Upper lobe of left lung (tissue), 6 donors: ENCODE results near the gene GKAP1. TPM values are rescaled to one million over a fixed set of nuclear protein-coding genes. Genes with fewer than 3 reads are reported as not detected.

Source experiments
- ATAC-seq, 2 donors: fragments of 200-7000 bp; cut with Tn5 transposase; one replicate each; pipeline ENCODE4 v1.9.1; 2022; ENCODE audit warnings: mild to moderate bottlenecking in 2 of 2, moderate library complexity in 2 of 2; ENCODE audit not compliant: low FRiP score in 2 of 2
- DNase-seq, 2 donors: peaks; one replicate each; pipeline ENCODE4 v3.0.0-alpha.2; 2019 to 2020
- H3K27ac ChIP-seq, 4 donors: fragments of 200-600 bp; sonication (generic); one replicate each; pipeline ENCODE4 v1.5.1; 2016 to 2019
- H3K27me3 ChIP-seq, 4 donors: fragments of 200-600 bp; sonication (generic); one replicate each; pipeline ENCODE4 v1.5.1; 2017 to 2019
- H3K36me3 ChIP-seq, 4 donors: fragments of 200-600 bp; sonication (generic); one replicate each; pipeline ENCODE4 v1.5.1; 2016 to 2019
- H3K4me1 ChIP-seq, 4 donors: fragments of 200-600 bp; sonication (generic); one replicate each; pipeline ENCODE4 v1.5.1; 2018 to 2019
- H3K4me3 ChIP-seq, 4 donors: fragments of 200-600 bp; sonication (generic); one replicate each; pipeline ENCODE4 v1.5.1; 2017 to 2019; ENCODE audit warnings: mild to moderate bottlenecking in 2 of 4, moderate library complexity in 1 of 4
- H3K9me3 ChIP-seq, 4 donors: fragments of 200-600 bp; sonication (generic); one replicate each; pipeline ENCODE4 v1.5.1; 2018 to 2019
- CTCF ChIP-seq, 6 experiments: fragments of 450-650 bp in 4 of 6; fragments of 200-600 bp in 2 of 6; sonication (generic) in 2 of 6; IDR thresholded peaks; one replicate each; pipeline ENCODE4 v1.5.1; 2016 to 2019; ENCODE audit warnings: antibody characterized with exemption in 6 of 6
- EP300 ChIP-seq, 4 donors: sonication (generic); formaldehyde crosslinking; IDR thresholded peaks; one replicate each; pipeline ENCODE4 v1.5.1; 2017; ENCODE audit warnings: antibody characterized with exemption in 4 of 4, control low read depth in 2 of 4
- POLR2A ChIP-seq, 4 donors: fragments of 450-650 bp; IDR thresholded peaks; one replicate each; pipeline ENCODE4 v1.5.1; 2016 to 2017; ENCODE audit warnings: antibody characterized with exemption in 4 of 4, mild to moderate bottlenecking in 2 of 4
- POLR2AphosphoS5 ChIP-seq, 2 donors: sonication (generic); formaldehyde crosslinking; IDR thresholded peaks; one replicate each; pipeline ENCODE4 v1.5.1; 2017; ENCODE audit warnings: antibody characterized with exemption in 2 of 2
- WGBS, 2 donors: methylation state at CpG; one replicate each; pipeline ENCODE4 v1.1.5; 2017 to 2018; 5-methylcytosine and 5-hydroxymethylcytosine counted together
- total RNA-seq, 6 donors: library from RNA; depleted of rRNA in 4 of 6; stranded (reverse); fragments of >200 nt in 4 of 6; gene quantifications; one replicate each; pipeline versions ENCODE4 v1.1.0 to v1.2.1, GENCODE V29; 2016 to 2021
- donor health status: DM: no; HTN: no; CAD: no; lungs with moderate emphysema.
- donor health status: DM: no; HTN: yes; CAD: no; lungs with severe emphysema.

GKAP1 gene
- total RNA-seq, 6 donors from 2014 or later = 4.4 to 28.3 (median 6.5) TPM

DNA sequence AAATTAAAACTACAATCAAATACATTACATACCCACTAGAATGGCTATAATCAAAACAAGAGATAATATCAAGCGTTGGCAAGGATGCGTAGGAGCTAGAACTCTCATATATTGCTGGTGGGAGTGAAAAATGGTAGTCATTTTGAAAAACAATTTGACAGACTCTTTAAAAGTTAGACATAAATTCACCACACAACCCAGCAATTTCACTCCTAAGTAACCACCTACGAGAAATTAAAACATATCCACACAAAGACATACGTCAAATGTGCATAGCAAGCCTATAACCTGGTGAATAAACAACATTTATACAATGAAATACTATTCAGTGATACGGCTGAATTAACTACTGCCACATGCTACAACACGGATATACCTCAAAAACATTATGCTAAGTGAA is 44.7 kb downstream of the GKAP1 start:
- Histone ChIP-seq H3K36me3 (no peaks in the 10 kb centered on the region), H3K27me3 (no peaks in the 10 kb centered on the region), H3K4me1 (no peaks in the 10 kb centered on the region), H3K9me3 (no peaks in the 10 kb centered on the region), H3K4me3 (no peak overlapping the region), H3K27ac (no peak overlapping the region)
- TF ChIP-seq POLR2A (IDR thresholded peaks at IDR 0.05) = no peak
- TF ChIP-seq EP300 (IDR thresholded peaks at IDR 0.05) = no peak
- no peak for TF ChIP-seq CTCF (IDR thresholded peaks at IDR 0.05)
- TF ChIP-seq POLR2AphosphoS5 (IDR thresholded peaks at IDR 0.05) = no peak
- DNase-seq (no peak), ATAC-seq (no peak)
- WGBS, 2 donors = 91 to 92% methylated on average over 6 of the region's 6 CpGs

DNA sequence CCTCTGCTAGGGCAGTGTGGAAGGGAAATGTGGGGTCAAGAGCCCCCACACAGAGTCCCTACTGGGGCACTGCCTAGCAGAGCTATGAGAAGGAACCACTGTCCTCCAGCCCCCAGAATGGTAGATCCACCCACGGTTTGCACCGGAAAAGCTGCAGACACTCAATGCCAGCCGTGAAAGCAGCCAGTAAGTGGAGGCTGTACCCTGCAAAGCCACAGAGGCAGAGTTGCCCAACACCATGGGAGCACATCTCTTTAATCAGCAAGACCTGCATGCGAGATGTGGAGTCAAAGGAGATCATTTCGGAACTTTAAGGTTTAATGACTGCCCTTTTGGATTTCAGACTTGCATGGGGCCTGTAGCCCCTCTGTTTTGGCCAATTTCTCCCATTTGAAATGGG is 52.2 kb downstream of the GKAP1 start:
- DNase-seq = no peak
- H3K27ac ChIP-seq = no peak overlapping the region
- no peak overlapping the region for H3K4me3 ChIP-seq
- no peaks in the 10 kb centered on the region for H3K4me1 ChIP-seq
- peaks cover 0 to 4% (median 0%) of the 10 kb centered on the region in 4 donors for H3K36me3 ChIP-seq
- peaks cover 0 to 8% (median 6%) of the 10 kb centered on the region in 4 donors for H3K9me3 ChIP-seq
- no peak for TF ChIP-seq POLR2AphosphoS5 (IDR thresholded peaks at IDR 0.05)
- no peak for TF ChIP-seq CTCF (IDR thresholded peaks at IDR 0.05)
- no peak for TF ChIP-seq EP300 (IDR thresholded peaks at IDR 0.05)
- TF ChIP-seq POLR2A (IDR thresholded peaks at IDR 0.05) = no peak
- H3K27me3 ChIP-seq = no peaks in the 10 kb centered on the region
- ATAC-seq = no peak
- WGBS, 2 donors = 91% methylated on average over 5 of the region's 5 CpGs

- Histone ChIP-seq H3K4me1 (no peaks in the 10 kb centered on the region), H3K27me3 (no peaks in the 10 kb centered on the region), H3K9me3 (no peaks in the 10 kb centered on the region), H3K4me3 (no peak overlapping the region), H3K36me3 (peaks cover 0 to 24% (median 3%) of the 10 kb centered on the region in 4 donors), H3K27ac (no peak overlapping the region)
- DNase-seq = no peak
- ATAC-seq = no peak
- TF ChIP-seq CTCF (IDR thresholded peaks at IDR 0.05) (no peak), EP300 (IDR thresholded peaks at IDR 0.05) (no peak), POLR2A (IDR thresholded peaks at IDR 0.05) (no peak), POLR2AphosphoS5 (IDR thresholded peaks at IDR 0.05) (no peak)
Measured at GRCh38 chr9:83754383-83754977, 63.1 kb downstream of the GKAP1 start.

- ATAC-seq (no peak), DNase-seq (no peak)
- TF ChIP-seq POLR2A (IDR thresholded peaks at IDR 0.05) = no peak
- TF ChIP-seq EP300 (IDR thresholded peaks at IDR 0.05) = no peak
- no peak for TF ChIP-seq POLR2AphosphoS5 (IDR thresholded peaks at IDR 0.05)
- TF ChIP-seq CTCF (IDR thresholded peaks at IDR 0.05) = no peak
- no peaks in the 10 kb centered on the region for H3K9me3 ChIP-seq
- H3K27me3 ChIP-seq = no peaks in the 10 kb centered on the region
- WGBS, 2 donors = 87 to 88% methylated on average over 3 of the region's 3 CpGs
- no peak overlapping the region for H3K4me3 ChIP-seq
- H3K27ac ChIP-seq = no peak overlapping the region
- H3K36me3 ChIP-seq = peaks cover 0 to 24% (median 3%) of the 10 kb centered on the region in 4 donors
- H3K4me1 ChIP-seq = no peaks in the 10 kb centered on the region
Measured at GRCh38 chr9:83749706-83750105, 67.9 kb downstream of the GKAP1 start.

GRCh38 chr9:83744206-83744605 is 73.4 kb downstream of the GKAP1 start:
- no peaks in the 10 kb centered on the region for H3K27me3 ChIP-seq
- no peak overlapping the region for H3K4me3 ChIP-seq
- H3K36me3 ChIP-seq = peaks cover 0 to 8% (median 2%) of the 10 kb centered on the region in 4 donors
- no peaks in the 10 kb centered on the region for H3K9me3 ChIP-seq
- WGBS, 2 donors = 89 to 92% methylated on average over 1 of the region's 1 CpG
- TF ChIP-seq POLR2AphosphoS5 (IDR thresholded peaks at IDR 0.05) (no peak), EP300 (IDR thresholded peaks at IDR 0.05) (no peak), CTCF (IDR thresholded peaks at IDR 0.05) (no peak), POLR2A (IDR thresholded peaks at IDR 0.05) (no peak)
- ATAC-seq = no peak
- H3K27ac ChIP-seq = no peak overlapping the region
- H3K4me1 ChIP-seq = no peaks in the 10 kb centered on the region
- DNase-seq = no peak
